Panc1 (cell line): Measurements from ENCODE around the gene KRT82. TPM values are rescaled to one million over a fixed set of nuclear protein-coding genes. Genes with fewer than 3 reads are reported as not detected.

ENCODE experiments used
- ATAC-seq: fragments of 200-7000 bp; cut with Tn5 transposase; 2 replicates; pipeline ENCODE4 v1.9.1; 2020; ENCODE audit warnings: mild to moderate bottlenecking, moderate library complexity
- BruUV-seq: library from RNA; stranded (reverse); fragments of 400-500 nt; replicated peaks from 2 replicates; lab custom pipeline; 2021; lab: Mats Ljungman, UMichigan
- CTCF ChIA-PET: fragments of 300-600 bp; sonication (Branson Sonifier 250); formaldehyde crosslinking; loops from one replicate; lab custom pipeline; 2022; ENCODE audit warnings: antibody characterized with exemption; lab: Charles Lee
- POLR2A ChIA-PET: fragments of 300-600 bp; sonication (Branson Sonifier 250); formaldehyde crosslinking; loops from one replicate; lab custom pipeline; 2022; ENCODE audit warnings: antibody characterized with exemption; lab: Charles Lee
- DNase-seq: peaks from one replicate; pipeline ENCODE4 v3.0.0-alpha.2; 2010; ENCODE audit warnings: low read depth, low spot score
- H3K27ac ChIP-seq: 2 replicates; pipeline ENCODE4 v1.5.1; 2011; ENCODE audit warnings: mild to moderate bottlenecking, low read length, inconsistent platforms
- H3K27me3 ChIP-seq: fragments of 200-500 bp; sonication (Bioruptor generic); 2 replicates; pipeline ENCODE4 v1.6.0; 2014; ENCODE audit warnings: low read length, inconsistent platforms; ENCODE audit not compliant: control insufficient read depth, insufficient read depth
- H3K36me3 ChIP-seq: fragments of 200-500 bp; sonication (Bioruptor generic); 2 replicates; pipeline ENCODE4 v1.5.1; 2014; ENCODE audit warnings: inconsistent platforms, mild to moderate bottlenecking, low read length, moderate library complexity; ENCODE audit not compliant: control insufficient read depth, insufficient read depth
- H3K4me1 ChIP-seq: 2 replicates; pipeline ENCODE4 v1.5.1; 2011; ENCODE audit warnings: inconsistent platforms, mild to moderate bottlenecking, low read length, moderate library complexity; ENCODE audit not compliant: control insufficient read depth, insufficient read depth
- H3K4me3 ChIP-seq, 2 experiments: 2 replicates each; pipeline ENCODE4 v1.5.1; 2011 to 2012; ENCODE audit warnings: low read depth in 2 of 2, low read length in 2 of 2, mild to moderate bottlenecking in 2 of 2, inconsistent platforms in 1 of 2, moderate library complexity in 1 of 2
- H3K9me3 ChIP-seq: fragments of 200-500 bp; sonication (Bioruptor generic); 2 replicates; pipeline ENCODE4 v1.5.1; 2014; ENCODE audit warnings: low read depth, mild to moderate bottlenecking, inconsistent platforms, low read length, moderate library complexity; ENCODE audit not compliant: control insufficient read depth, insufficient read depth
- CTCF ChIP-seq: fragments of 450-650 bp; IDR thresholded peaks from 2 replicates; pipeline ENCODE4 v1.5.1; 2017; ENCODE audit warnings: mild to moderate bottlenecking
- POLR2AphosphoS5 ChIP-seq: IDR thresholded peaks from 2 replicates; pipeline ENCODE4 v1.6.1; 2012; ENCODE audit warnings: mild to moderate bottlenecking, low read depth, low read length, moderate library complexity
- REST ChIP-seq, 2 experiments: IDR thresholded peaks; 2 replicates each; pipeline ENCODE4 v1.6.1; 2011 to 2012; ENCODE audit warnings: low read depth in 2 of 2, control low read depth in 1 of 2, low read length in 1 of 2, mild to moderate bottlenecking in 1 of 2, moderate library complexity in 1 of 2; ENCODE audit not compliant: insufficient read depth in 1 of 2
- SIN3A ChIP-seq: IDR thresholded peaks from 2 replicates; pipeline ENCODE4 v1.6.1; 2012; ENCODE audit warnings: low read depth, mild to moderate bottlenecking, low read length, moderate library complexity, borderline replicate concordance; ENCODE audit not compliant: insufficient read depth
- TCF7L2 ChIP-seq: IDR thresholded peaks from 2 replicates; pipeline ENCODE4 v1.6.1; 2011; ENCODE audit warnings: mild to moderate bottlenecking, low read depth, low read length, inconsistent platforms
- in situ Hi-C: cut with HindIII; loops from 2 replicates; pipeline ENCODE4 v1.10.0; 2016; ENCODE audit warnings: low sequenced_read_pairs, low pct_unique_long_range_greater_than_20kb
- intact Hi-C: fragments of 100-400 bp; cut with micrococcal nuclease; formaldehyde crosslinking; loops from one replicate; pipeline ENCODE4 v1.10.0; 2022; ENCODE audit not compliant: unreplicated experiment
- total RNA-seq: library from RNA; stranded (reverse); gene quantifications from one replicate; pipeline ENCODE4 v1.2.1, GENCODE V29; 2021; ENCODE audit not compliant: unreplicated experiment

The KRT82 gene
- total RNA-seq, 1 experiment from 2014 or later: not detected

GRCh38 chr12:52344111-52344510 lies 62.0 kb downstream of the KRT82 start:
- ATAC-seq: no peak
- intact Hi-C loops (no loop called here), in situ Hi-C loops (no loop called here)
- Histone ChIP-seq H3K4me3 (no peak overlapping the region), H3K27ac (no peak overlapping the region), H3K4me1 (peaks cover 8% of the 10 kb centered on the region), H3K9me3 (peaks cover 3% of the 10 kb centered on the region; the same call in 1 of the 2 replicates), H3K27me3 (no peaks in the 10 kb centered on the region), H3K36me3 (no peaks in the 10 kb centered on the region)
- no peak for DNase-seq
- ChIA-PET POLR2A (no interaction called here), CTCF (interaction anchor here (0.6 to 2.0 kb wide), 2 partner anchors 16 to 131 kb away, joined by 3 to 6 read pairs; no protein-coding TSS in a partner anchor)
- TF ChIP-seq REST (IDR thresholded peaks at IDR 0.05; ENCODE audit: insufficient read depth in 1 of 2, low read depth in 2 of 2, low read length in 1 of 2) (no peak), POLR2AphosphoS5 (no peak), CTCF (no peak), SIN3A (no peak), TCF7L2 (no peak)
- BruUV-seq: no TSS peak

Other genes starting within 250 kb of the KRT82 start
- gene KRT80, start 214.3 kb downstream of the KRT82 start, total RNA-seq: 51.5 TPM
- 16.8 TPM for gene KRT7, start 173.1 kb downstream of the KRT82 start, total RNA-seq
- 1.1 TPM for gene KRT86, start 131.7 kb downstream of the KRT82 start, total RNA-seq
- gene KRT81, start 114.8 kb downstream of the KRT82 start, total RNA-seq: 0.90 TPM
- 0.28 TPM for gene KRT83, start 84.9 kb downstream of the KRT82 start, total RNA-seq
- not detected for gene KRT85, start 38.9 kb downstream of the KRT82 start, total RNA-seq
- not detected for gene KRT84, start 20.7 kb downstream of the KRT82 start, total RNA-seq
- 0.15 TPM for gene KRT75, start 28.0 kb upstream of the KRT82 start, total RNA-seq
- not detected for gene KRT6B, start 45.8 kb upstream of the KRT82 start, total RNA-seq
- not detected for gene KRT6C, start 67.5 kb upstream of the KRT82 start, total RNA-seq
- not detected for gene KRT6A, start 86.9 kb upstream of the KRT82 start, total RNA-seq
- not detected for gene KRT5, start 114.1 kb upstream of the KRT82 start, total RNA-seq
- gene KRT71, start 146.8 kb upstream of the KRT82 start, total RNA-seq: not detected
- gene KRT74, start 167.5 kb upstream of the KRT82 start, total RNA-seq: not detected
- not detected for gene KRT72, start 195.1 kb upstream of the KRT82 start, total RNA-seq
- gene KRT73, start 212.2 kb upstream of the KRT82 start, total RNA-seq: not detected
- 0.33 TPM for gene KRT2, start 245.9 kb upstream of the KRT82 start, total RNA-seq